ENCODE measurements around the gene RGP1.

The RGP1 gene

GRCh38 chr9:35745569-35745968 lies 3.5 kb upstream of the RGP1 start:
- DNase-seq, result no peak

- DNase-seq, result no peak
Observed at GRCh38 chr9:35746583-35746982, 2.5 kb upstream of the RGP1 start.

GRCh38 chr9:35748242-35748857 lies 737 bp upstream of the RGP1 start:
- DNase-seq, result no peak

- peak; percentile 56 for DNase-seq
Observed at GRCh38 chr9:35749515-35750255, 598 bp downstream of the RGP1 start.

- no peak for DNase-seq
Observed at GRCh38 chr9:35750256-35750531, 1.1 kb downstream of the RGP1 start.

GRCh38 chr9:35753466-35753865 lies 4.4 kb downstream of the RGP1 start:
- DNase-seq, result no peak

- no peak for DNase-seq
Observed at GRCh38 chr9:35754264-35754663, 5.2 kb downstream of the RGP1 start, which contains the start of gene MSMP. Gene MSMP, minus strand, starts transcription at chr9:35754276. Its CDS starts 147 bp downstream, at chr9:35754129.

- no peak for DNase-seq
Observed at GRCh38 chr9:35755071-35755470, 6.0 kb downstream of the RGP1 start.

- peak; percentile 77 for DNase-seq
Observed at GRCh38 chr9:35756275-35757225, 7.5 kb downstream of the RGP1 start.

GRCh38 chr9:35757226-35757891 lies 8.3 kb downstream of the RGP1 start:
- peak; percentile 54 for DNase-seq

- DNase-seq, result no peak
Observed at GRCh38 chr9:35757892-35758275, 8.8 kb downstream of the RGP1 start.

GRCh38 chr9:35758475-35759050 lies 9.5 kb downstream of the RGP1 start:
- no peak for DNase-seq

GRCh38 chr9:35759795-35760194 lies 10.7 kb downstream of the RGP1 start:
- no peak for DNase-seq

- no peak for DNase-seq
Observed at GRCh38 chr9:35760651-35761050, 11.6 kb downstream of the RGP1 start.

GRCh38 chr9:35763181-35763580 lies 14.1 kb downstream of the RGP1 start:
- DNase-seq, result no peak

- DNase-seq, result no peak
Observed at GRCh38 chr9:35763803-35764202, 14.7 kb downstream of the RGP1 start.

- no peak for DNase-seq
Observed at GRCh38 chr9:35766997-35767396, 17.9 kb downstream of the RGP1 start.

- no peak for DNase-seq
Observed at GRCh38 chr9:35767458-35767857, 18.4 kb downstream of the RGP1 start.

- DNase-seq, result no peak
Observed at GRCh38 chr9:35769763-35770162, 20.7 kb downstream of the RGP1 start.

GRCh38 chr9:35771075-35771433 lies 22.0 kb downstream of the RGP1 start:
- no peak for DNase-seq

GRCh38 chr9:35771534-35771933 lies 22.4 kb downstream of the RGP1 start:
- DNase-seq, result no peak

GRCh38 chr9:35771943-35772342 lies 22.9 kb downstream of the RGP1 start:
- no peak for DNase-seq

Data from activated CD4-positive, CD25-positive, alpha-beta regulatory T cell treated with anti-CD3 and anti-CD28 coated beads, Interleukin-2, amount 50 U/mL, for 72 hours (primary cell).